HG03575 (cell line): ENCODE measurements around the gene PGP.

Experiments used
- ATAC-seq: cut with Tn5 transposase; IDR thresholded peaks from one replicate; pipeline ENCODE4 v1.9.1; 2021; ENCODE audit not compliant: unreplicated experiment, insufficient number of reproducible peaks, low FRiP score; ENCODE audit errors: extremely low read depth

Gene PGP

DNA sequence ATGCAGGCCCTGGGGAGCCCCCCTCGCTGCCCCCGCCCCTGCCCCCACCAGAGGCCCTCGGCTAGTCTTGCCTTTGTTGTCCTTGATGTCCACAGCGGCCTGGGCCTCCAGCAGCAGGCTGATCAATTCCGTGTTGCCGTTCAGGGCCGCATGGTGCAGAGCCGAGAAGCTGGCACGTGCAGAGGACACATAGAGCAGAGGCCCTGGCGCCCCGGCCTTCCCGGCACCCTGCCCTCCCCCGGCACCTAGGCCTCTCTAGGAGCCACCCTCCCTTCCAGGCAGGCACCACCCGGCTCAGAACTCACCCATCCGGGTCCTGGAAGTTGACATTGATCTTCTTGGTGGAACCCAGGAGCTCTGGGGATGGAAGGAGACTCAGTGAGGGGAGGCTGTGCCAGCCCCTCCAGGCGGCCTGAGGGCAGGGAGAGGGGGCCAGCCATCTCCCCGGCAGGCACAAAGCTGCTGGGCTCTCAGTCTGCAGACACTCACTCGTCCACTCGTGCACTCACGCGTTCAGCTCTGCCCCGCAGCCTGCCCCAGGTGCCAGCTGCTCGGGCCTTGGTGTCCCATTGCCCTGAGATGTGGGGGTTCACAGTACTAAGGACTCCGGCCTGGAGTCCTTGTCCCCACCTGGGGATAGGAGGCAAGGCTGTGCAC is 24.5 kb downstream of the PGP start:
- no peak for ATAC-seq

DNA sequence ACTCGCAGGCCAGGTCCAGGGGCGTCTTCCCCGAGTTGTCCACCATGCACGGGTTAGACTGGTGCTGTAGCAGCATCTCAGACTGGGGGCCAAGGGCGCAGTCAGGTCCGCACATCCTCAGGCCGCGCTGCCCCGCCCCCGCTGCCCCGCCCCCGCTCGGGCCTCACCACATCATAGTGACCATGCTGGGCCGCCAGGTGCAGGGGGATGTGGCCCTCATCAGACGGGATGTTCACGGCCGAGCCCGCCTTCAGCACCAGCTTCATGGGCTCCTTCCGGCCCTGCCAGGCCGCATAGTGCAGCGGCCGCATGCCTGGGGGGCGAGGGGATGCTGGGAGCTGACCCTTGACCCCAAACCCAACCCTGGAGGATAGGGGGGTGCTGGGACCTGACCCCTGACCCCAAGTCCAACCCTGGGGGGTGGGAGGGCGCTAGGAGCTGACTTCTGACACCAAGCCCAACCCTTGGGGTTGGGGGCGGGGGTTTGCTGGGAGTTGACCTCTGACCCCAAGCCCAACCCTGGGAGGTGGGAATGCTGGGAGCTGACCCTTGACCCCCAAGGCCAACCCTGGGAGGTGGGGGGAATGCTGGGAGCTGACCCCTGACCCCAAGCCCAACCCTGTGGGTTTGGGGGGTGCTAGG is 25.3 kb downstream of the PGP start:
- ATAC-seq: no peak

DNA sequence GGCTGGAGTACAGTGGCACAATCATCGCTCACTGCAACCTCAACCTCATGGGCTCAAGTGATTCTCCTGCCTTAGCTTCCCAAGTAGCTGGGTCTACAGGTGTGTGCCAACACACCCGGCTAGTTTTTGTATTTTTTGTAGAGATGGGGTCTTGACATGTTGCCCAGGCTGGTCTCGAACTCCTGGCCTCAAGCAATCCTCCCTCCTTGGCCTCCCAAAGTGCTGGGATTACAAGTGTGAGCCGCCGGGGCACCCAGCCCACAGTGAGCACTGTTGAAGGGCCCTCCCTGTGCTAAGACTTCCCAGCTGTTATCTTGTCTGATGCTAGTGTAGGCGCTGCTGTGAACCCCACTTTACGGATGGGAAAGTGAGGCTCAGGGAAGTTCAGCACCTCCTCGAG is 26.2 kb downstream of the PGP start:
- no peak for ATAC-seq

DNA sequence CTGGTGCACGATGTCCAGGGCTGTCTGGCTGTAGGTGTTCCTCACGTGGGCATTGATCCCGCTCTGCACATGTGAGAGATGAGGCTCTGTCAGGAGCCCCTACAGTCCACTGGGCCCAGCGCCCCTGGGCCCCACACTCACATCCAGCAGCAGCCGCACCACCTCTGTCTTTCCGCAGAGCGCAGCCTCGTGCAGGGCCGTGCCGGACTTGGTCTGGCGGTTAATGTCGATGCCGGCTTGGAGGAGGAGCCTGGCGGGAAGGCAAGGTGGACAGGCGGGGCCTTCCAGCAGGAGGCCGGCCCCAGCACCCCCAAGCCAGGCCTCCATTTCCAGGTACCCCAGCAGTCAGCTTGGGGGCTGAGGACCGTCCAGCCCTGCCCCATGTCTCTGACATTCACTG is 27.4 kb downstream of the PGP start:
- no peak for ATAC-seq

DNA sequence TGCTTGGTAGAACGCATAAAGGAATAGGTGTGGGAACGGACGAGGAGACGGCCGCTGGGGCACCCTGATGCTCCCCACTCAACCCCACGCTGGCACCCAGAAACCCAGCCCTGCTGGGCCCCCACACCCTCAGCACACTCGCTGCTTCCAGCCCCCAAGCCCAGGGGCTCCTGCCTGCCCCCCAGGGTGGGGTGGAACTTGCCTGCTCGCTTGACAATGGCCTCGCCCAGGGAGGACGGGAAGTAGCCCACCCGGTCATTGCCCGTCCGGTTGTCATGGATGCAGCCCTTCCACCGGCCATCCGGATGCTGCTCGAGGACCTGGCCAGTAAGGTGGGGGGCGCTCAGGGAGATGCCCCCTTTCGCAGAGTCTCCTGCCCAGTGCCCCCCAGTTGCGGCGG is 28.1 kb downstream of the PGP start:
- no peak for ATAC-seq

DNA sequence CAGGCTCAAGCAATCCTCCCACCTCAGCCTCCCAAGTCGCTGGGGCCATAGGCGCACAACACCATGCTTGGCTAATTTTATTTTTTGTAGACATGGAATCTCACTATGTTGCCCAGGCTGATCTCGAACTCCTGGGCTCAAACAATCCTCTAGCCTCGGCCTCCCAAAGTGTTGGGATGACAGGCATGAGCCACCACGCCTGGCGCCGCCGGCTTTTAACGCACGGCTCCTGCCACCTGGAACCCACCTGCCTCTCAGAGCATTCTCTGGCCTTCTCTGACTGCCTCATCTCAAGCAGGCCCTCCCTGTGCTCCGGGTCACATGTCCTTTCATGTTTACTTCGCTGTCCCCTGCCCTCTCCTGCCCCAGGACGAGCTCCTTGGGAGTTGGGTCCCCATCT is 28.6 kb downstream of the PGP start:
- no peak for ATAC-seq

DNA sequence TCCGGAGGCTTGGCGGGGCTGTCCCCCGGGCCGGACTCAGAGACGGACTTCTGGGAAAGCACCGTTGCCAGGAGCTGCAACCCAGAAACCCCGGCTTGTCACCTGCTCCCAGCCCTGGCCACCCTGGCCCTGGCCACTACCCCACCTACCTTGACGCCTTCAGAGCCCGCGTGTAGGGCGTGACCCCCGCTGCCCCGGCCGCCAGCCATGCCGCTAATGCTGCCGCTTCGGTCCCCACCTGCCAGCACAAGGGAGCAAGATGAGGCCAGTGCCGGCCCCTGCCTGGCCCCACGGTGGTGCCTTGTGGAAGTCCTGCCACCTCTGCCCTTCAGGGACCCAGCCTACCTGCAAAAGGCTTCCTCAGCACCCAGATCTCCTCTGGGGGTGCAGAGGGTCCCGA is 29.7 kb downstream of the PGP start:
- no peak for ATAC-seq

DNA sequence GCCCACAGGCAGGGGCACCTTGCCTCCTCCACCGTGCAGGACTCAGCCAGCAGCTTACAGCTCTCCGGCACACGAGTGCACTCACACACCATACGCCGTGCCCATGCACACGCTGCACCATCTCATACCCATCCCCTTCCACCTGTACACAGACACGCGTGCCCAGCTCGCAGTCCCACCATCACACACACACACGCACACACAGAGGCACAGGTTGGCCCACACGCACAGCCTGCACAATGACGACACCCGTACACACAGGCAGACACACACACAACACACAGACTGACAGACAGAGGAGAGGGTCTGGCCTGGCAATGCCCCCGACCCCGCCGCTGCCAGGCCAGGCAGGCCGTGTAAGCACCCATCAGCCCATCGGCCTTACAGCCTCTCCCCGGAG is 30.3 kb downstream of the PGP start:
- no peak for ATAC-seq

DNA sequence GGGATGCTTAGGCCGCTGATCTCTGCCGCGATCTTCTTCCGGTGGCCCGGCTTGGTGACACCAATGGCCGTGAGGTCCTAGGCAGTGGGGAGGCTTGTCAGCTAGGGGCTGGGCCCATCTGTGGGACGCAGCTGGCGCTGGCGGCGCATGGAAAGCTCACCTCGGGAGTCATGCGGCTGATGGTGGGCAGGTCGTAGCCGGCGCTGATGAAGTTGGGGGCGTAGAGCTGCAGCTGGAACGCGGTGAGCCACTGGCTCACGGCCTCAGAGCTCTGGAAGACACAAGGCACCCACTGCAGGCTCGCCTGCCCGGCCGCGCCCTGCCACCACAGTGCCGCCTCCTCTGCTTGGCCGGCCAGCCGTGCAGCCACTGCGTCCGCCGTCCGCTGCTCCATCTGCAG is 31.0 kb downstream of the PGP start:
- ATAC-seq: no peak

DNA sequence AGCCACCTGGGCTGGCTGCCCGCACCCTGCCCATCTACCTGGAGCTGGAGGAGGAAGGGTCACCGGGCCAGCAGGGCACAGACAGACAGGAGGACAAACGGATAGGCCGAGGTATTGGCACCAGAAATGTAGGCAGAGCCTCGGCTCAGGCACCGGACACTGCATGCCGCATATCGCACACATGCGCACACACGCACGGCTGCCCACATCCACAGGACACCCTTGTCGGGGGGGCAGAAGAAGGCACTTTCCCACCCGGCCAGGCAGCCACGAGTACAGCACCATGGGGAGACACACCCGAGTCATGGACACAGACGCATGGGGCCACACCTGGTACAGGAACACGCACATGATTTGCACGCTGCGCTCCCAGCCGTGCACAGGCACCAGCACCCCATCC is 32.7 kb downstream of the PGP start:
- ATAC-seq: no peak

DNA sequence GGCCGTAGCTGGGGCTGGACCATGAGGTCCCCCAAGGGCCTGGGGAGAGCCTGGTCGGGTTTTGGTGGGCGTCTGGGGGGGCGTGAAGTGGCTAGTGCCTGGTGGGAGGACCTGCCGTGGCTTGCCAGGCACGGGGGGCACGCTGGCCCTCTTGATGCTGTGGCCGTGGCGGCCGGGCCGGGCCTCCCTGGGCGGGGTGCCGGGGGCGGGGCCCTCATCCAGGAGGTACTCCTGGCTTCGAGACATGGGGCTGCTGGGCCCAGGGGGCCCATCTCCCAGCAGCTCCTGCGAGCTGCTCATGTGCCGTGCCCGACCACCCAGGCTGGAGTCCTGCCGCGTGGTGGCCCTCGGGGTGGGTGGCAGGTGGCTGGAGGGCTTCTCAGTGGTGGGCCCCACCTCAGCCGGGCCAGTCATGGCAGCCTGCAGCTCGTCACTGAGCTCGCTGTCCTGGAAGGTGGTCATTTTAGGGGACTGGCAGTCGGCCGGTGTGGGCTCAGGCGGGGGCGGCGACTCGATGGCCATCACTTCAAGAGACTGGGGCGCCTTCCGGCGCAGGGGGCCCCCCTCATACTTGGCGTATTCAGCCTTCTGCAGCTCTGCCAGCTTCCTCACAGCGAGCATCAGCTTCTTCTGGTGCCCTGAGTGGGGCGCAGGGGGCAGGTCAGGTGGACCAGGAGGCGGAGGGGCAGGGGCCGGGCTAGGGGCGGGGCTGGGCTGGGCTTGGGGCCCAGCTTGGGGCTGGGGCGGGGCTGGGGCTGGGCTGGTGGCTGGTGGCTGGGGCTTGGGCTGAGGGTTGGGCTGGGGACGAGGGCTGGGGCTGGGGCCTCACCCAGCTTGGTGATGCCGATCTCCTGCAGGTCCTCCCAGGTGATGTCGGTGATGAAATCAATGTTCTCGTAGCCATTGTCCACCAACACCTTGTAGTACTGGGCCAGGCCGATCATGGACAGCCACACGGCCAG is 33.4 kb downstream of the PGP start:
- ATAC-seq: no peak

DNA sequence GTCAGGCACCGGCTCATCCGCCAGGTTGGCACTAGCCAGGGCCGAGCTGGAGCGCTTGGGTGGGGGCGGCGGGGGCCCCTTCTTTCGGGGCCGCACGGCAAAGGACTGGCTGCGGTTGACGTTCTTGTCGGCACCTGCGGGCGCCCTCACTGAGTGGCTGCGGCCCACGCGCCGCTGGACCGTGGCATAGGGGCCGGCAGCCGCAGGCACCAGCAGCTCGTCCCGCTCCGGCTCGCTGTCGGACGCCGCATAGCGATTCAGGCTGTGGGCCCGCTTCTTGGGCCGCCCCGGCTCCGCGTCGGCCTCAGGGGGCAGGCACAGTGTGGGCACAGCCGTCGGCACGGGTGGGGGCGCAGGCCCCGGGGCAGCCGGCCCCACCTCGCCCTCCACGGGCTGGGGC is 34.2 kb downstream of the PGP start:
- no peak for ATAC-seq

DNA sequence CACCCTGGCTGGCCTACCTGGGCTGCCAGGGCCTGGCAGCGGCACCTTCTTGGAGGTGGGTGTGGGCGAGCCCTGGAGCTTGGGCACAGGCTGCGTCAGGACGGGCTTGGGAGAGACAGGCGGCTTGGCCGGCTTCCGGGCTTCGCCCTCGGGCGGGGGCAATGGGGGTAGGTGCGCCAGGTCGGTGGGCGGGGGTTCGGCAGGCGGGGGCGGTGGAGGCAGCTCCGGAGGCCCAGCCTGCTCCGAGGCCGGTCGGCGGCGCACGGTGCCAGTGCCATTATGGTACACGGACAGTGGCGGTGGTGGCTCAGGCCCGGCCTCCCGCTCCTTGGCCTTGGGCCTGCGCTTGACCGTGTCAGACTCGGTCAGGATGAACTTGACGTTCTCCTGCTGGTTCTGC is 35.1 kb downstream of the PGP start:
- ATAC-seq: no peak

DNA sequence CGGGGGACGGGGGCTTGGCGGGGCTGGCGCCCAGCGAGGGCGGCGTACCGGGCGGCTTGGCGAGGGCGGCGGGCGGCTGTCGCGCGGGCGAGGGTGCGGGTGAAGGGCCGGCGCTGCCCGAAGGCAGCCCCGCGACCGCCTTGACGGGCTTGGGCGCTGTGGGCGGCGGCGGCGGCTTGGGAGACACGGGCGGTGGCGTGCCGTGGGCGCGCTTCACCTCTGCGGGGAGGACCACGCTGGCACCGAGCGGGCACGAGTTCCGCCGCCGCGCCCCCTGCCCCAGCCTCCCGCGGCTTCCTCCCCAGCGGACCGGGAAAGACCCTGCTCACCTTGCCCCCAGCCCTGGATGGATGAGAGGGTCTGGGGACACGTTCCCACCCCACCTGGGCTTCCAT is 35.5 kb downstream of the PGP start:
- no peak for ATAC-seq

DNA sequence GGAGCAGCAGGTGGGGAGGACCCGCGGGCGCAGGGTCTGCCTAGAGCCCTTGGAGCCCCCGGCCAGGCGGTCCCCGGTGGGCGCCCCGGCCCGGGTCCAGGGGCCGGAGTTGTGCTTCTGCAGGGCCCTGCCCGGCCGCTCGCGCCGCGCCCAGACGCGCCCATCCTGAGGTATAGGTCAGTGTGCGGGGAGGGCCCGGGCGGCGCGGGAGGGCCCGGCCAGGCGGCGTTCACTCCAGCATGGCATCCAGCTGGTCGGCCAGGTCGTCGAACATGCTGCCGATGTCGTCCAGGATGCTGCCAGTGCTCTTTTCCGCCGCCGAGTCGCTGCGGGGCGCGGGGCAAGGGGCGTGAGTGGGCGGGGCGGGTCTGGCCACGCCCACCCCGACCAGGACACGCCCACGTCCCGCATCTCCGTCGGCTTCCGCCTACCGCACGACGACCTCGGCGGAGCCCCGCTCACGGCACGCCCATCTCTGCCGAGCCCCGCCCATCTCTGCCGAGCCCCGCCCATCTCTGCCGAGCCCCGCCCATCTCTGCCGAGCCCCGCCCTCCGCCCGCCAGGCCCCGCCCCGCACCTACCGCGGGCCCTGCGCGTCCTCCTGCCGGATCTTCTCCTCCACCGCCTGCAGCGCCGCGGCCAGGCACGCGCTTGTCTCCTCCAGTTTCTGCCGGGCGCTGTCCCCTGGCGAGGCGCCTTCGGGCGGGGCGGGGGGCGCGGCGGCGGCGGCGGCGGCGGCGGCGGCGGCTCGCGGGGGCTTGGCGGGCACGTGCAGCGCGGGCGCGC is 36.1 kb downstream of the PGP start:
- no peak for ATAC-seq

DNA sequence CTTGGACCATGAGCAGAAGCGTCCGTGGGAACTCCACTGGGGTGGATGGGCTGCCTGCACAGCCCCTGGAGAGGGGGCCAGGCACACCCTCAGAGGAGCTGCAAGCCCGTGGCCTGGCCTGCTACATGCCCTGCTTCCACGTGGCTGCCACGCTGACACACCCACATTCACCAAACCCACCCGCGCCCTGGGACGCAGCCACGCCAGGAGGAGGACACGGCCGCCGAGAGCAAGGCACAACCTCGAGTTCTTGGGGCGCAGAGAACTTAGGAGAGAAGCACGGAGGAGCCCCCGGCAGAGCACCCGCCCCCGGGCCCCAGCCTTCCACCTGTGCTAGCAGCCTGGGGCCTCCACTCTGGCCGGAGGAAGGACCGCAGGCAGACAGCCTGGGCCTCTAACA is 37.1 kb downstream of the PGP start:
- no peak for ATAC-seq

DNA sequence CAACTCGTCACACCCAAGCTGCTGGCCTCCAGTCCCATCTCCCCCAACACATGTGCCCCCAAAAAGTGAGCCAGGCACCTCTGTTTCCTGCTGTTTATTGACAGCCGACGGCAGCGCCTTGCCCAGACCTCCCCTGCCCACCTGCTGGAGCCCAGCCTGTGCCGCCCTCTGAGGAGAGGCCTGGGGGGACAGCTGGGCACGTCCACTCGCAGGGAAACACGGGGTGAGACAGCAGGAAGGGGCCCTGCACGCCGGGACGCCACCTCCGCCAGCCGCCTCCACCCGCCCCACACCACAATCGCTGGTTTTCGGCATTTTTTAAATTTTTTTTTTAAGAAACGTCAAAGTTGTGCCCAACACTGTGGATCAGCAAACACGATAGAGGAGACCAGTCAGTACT is 37.5 kb downstream of the PGP start:
- ATAC-seq: no peak

DNA sequence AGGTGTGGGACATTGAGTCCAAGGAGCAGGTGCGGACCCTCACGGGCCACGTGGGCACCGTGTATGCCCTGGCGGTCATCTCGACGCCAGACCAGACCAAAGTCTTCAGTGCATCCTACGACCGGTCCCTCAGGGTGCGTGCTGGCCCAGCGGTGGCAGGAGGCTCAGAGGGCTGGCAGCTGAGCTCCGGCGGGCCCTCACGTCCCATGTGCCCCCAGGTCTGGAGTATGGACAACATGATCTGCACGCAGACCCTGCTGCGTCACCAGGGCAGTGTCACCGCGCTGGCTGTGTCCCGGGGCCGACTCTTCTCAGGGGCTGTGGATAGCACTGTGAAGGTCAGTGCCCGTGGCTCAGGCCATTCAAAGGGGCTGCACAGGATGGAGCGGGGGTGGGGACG is 38.6 kb downstream of the PGP start:
- no peak for ATAC-seq

DNA sequence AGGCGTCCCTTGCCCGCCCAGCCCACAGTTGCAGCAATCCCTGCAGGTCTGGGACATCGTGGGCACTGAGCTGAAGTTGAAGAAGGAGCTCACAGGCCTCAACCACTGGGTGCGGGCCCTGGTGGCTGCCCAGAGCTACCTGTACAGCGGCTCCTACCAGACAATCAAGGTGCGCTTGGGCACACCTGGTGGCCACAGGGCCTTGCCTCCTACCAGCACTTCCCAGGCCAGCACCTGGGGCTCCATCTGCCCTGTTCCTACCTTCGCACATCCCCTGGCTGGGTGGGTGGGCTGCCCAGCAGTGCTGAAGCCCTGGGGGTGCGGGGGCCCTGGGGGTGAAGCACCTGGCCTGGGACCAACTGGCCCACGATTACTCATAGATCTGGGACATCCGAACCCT is 39.2 kb downstream of the PGP start:
- ATAC-seq: no peak
